HL-60 (cell line): ENCODE measurements around the gene SLPI.

ENCODE experiments used
- GABPA ChIP-seq: IDR thresholded peaks from 2 replicates; pipeline ENCODE4 v1.6.1; 2012; ENCODE audit warnings: low read depth
- POLR2AphosphoS5 ChIP-seq: IDR thresholded peaks from 2 replicates; pipeline ENCODE4 v1.6.1; 2012; ENCODE audit warnings: low read depth
- TF ChIP-seq, protein P1 (sequence below): IDR thresholded peaks from one replicate; pipeline ENCODE4 v1.5.1; 2011; ENCODE audit warnings: low read length, control low read depth, inconsistent platforms; ENCODE audit not compliant: insufficient read depth
- TF ChIP-seq, protein P2 (sequence below): IDR thresholded peaks from 2 replicates; pipeline ENCODE4 v1.6.1; 2012; ENCODE audit warnings: low read depth; ENCODE audit not compliant: insufficient replicate concordance

DNA sequence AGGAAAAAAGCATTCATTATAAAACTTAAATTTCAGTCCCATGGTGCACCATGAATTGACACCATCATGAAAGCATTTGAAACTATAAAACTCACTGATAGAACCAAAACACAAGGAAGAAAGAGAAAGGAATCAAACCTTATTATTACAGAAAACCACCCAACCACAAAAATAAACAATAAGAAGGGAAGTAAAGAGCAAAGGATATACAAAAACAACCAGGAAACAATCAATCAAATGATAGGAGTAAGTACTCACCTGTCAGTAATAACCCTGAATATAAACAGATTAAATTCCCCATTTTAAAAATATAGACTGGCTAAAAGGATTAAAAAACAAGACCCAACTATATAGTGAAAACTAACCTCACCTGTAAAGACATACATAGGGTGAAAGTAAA is 5.8 kb downstream of the SLPI start:
- TF ChIP-seq, protein P1, sequence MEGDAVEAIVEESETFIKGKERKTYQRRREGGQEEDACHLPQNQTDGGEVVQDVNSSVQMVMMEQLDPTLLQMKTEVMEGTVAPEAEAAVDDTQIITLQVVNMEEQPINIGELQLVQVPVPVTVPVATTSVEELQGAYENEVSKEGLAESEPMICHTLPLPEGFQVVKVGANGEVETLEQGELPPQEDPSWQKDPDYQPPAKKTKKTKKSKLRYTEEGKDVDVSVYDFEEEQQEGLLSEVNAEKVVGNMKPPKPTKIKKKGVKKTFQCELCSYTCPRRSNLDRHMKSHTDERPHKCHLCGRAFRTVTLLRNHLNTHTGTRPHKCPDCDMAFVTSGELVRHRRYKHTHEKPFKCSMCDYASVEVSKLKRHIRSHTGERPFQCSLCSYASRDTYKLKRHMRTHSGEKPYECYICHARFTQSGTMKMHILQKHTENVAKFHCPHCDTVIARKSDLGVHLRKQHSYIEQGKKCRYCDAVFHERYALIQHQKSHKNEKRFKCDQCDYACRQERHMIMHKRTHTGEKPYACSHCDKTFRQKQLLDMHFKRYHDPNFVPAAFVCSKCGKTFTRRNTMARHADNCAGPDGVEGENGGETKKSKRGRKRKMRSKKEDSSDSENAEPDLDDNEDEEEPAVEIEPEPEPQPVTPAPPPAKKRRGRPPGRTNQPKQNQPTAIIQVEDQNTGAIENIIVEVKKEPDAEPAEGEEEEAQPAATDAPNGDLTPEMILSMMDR: no peak
- TF ChIP-seq GABPA: no peak
- TF ChIP-seq, protein P2, sequence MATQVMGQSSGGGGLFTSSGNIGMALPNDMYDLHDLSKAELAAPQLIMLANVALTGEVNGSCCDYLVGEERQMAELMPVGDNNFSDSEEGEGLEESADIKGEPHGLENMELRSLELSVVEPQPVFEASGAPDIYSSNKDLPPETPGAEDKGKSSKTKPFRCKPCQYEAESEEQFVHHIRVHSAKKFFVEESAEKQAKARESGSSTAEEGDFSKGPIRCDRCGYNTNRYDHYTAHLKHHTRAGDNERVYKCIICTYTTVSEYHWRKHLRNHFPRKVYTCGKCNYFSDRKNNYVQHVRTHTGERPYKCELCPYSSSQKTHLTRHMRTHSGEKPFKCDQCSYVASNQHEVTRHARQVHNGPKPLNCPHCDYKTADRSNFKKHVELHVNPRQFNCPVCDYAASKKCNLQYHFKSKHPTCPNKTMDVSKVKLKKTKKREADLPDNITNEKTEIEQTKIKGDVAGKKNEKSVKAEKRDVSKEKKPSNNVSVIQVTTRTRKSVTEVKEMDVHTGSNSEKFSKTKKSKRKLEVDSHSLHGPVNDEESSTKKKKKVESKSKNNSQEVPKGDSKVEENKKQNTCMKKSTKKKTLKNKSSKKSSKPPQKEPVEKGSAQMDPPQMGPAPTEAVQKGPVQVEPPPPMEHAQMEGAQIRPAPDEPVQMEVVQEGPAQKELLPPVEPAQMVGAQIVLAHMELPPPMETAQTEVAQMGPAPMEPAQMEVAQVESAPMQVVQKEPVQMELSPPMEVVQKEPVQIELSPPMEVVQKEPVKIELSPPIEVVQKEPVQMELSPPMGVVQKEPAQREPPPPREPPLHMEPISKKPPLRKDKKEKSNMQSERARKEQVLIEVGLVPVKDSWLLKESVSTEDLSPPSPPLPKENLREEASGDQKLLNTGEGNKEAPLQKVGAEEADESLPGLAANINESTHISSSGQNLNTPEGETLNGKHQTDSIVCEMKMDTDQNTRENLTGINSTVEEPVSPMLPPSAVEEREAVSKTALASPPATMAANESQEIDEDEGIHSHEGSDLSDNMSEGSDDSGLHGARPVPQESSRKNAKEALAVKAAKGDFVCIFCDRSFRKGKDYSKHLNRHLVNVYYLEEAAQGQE: no peak
- TF ChIP-seq POLR2AphosphoS5: no peak
